NCI-H510A (cell line): ENCODE data around the gene NSMF.
"Not testable (repeated sequence)": the region's sequence is repeated elsewhere in the genome, so short reads cannot be mapped to it uniquely, and the experiment has no call there.

Experiments used
- DNase-seq: peaks from one replicate; lab custom pipeline; 2025; lab: John Stamatoyannopoulos, UW

The NSMF gene

GRCh38 chr9:137457406-137458193, 1.5 kb downstream of the NSMF start:
- DNase-seq: no peak

DNA sequence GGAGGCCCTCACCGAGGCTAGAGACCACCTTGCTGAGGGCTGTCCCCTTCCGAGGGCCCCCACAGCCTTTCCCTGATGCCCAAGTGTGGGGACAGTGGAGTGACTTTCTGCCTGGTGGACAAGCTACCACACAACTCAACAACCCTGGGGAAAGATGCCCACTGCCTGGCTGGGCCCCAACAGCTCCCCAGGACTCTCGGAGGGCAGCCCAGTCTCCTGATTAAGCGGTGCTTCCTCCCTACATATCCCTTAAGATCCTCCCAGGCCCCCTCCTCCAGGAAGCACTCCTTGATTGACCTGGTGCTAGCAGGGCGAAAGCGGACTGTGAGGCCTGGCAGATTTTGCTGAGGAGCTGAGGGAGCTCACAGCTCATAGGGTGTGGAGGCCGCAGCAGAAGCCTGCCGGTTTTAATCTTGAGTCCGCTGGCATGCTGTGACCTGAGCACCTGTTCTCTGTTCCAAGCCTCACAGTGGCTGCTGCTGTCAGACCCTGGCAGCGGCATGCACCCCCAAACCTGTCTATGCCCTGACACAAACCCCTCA, 2.2 kb downstream of the NSMF start:
- no peak for DNase-seq

GRCh38 chr9:137456061-137456863, 2.9 kb downstream of the NSMF start:
- DNase-seq: no peak

- DNase-seq: no peak
Observed at GRCh38 chr9:137455359-137455991, 3.7 kb downstream of the NSMF start.

DNA sequence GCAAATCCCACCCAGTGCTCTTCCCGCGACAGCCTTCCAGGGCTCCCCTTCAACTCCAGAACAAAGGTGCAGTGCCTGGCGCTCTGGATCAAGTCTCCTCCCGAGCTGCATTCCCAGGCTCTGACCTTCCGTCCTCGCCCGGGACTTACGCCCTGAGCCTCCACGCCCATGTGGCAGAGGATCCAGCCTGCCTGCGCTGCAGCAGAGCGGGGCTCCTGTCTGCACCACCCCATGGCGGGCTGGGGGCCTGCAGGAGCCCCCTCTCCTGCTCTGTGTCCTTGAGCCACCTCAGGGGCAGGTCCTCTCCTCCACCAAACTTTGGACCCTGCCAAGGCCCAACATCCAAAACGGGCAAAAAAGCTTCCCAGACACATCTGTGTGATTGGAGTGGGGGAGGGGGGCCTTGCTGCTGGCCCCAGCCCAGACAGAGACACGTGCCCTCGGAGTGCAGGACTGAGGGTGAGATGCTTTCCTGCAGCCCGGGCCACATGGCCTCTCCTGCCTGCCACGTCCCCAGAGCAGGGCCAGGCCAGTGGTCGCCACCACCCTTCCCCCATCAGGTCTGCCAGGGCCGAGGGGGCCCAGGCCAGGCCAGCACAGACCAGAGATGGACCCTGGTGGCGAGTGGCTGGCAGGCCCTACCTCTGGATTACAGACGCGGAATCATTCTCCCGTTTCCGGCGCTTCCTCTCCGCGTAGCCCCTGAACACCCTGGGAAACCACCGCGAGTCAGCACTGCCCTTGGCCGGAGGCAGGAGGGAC, 4.4 kb downstream of the NSMF start:
- no peak for DNase-seq

- DNase-seq: no peak
Observed at GRCh38 chr9:137454145-137454596, 5.0 kb downstream of the NSMF start.

GRCh38 chr9:137453643-137454081, 5.5 kb downstream of the NSMF start:
- no peak for DNase-seq

GRCh38 chr9:137452761-137453642, 6.1 kb downstream of the NSMF start:
- DNase-seq: no peak

- DNase-seq: no peak
Observed at GRCh38 chr9:137452006-137452760, 7.0 kb downstream of the NSMF start.

GRCh38 chr9:137451264-137452005, 7.7 kb downstream of the NSMF start:
- not testable (repeated sequence) for DNase-seq

GRCh38 chr9:137450539-137451222, 8.5 kb downstream of the NSMF start:
- DNase-seq: not testable (repeated sequence)

GRCh38 chr9:137449931-137450538, 9.1 kb downstream of the NSMF start:
- DNase-seq: no peak

DNA sequence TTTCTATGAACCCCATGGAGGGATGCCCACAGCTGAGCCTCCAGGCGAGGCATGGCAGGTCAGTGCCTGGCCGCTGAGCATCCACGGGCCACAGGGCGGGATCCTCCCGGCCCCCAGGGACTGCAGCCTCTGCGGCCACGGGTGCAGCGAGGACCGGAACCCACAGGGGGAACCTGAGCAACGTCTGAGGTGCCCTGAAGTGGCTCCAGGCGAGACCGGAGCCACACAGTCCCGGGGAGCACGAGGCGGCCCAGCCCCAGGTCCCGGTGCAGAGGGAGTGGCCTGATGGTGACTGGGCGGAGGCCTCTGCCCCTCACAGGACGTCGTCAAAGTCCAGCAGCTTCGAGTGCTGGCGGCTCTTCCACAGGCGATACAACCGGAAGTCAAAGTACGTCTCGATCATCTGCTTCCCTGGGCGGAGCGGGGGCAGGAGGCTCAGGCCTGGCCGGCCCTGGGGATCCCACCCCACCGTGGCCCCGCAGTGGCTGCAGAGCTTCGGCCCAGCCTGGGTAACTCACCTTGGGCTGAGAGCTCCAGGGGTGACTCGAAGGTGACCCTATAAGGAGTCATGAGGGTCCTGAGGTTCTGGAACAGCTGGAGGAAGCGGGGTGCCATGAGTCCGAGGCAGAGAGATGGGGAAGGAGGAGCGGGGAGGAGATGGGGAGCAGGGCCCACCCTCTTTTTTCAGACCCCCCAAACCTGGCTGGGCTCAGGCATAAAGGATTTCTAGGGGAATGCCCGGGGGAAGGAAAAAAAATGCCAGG, 9.9 kb downstream of the NSMF start:
- no peak for DNase-seq

- no peak for DNase-seq
Observed at GRCh38 chr9:137448602-137448962, 10.6 kb downstream of the NSMF start.

DNA sequence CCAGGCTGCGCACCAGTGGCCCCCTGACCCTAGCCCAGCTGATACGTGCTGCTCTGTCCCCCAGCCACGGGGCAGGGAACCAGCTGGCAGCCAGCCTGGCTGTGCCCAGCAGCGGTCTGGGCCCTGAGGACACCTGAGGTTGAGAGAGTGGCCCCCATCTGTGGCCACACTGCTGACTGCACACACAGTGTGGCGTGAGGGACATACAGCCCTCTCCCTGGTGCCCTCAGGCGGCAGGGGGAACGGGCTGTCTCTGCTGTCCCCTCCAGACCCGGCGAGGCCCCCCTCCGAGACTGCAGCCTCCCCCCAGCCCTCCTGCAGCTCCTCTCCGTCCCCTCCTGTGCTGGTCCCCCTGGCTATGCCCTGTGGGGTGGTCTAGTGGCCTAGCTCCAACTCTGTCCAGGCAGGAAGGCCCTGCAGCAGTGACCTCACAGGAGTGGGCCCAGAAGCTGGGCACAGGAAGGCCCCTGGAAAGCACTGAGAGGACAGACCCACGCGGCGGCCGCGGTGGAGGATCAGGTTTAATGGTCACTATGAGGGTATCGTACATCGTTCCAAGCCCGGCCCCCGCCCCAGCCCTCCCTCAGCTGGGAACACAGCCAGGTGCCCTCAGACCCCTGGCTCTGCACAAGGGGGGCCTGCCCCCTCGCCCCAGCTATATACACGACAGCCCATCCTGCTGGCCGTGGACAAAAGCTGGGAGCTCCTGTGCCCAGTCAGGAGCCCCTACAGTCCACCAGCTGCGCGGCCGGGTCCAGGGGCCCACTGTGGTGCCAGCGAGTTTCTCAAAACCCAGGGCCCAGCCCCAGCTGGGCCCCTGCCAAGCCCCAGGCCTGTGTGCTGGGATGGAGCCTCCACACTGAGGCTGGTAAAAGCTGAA, 11.2 kb downstream of the NSMF start:
- no peak for DNase-seq

DNA sequence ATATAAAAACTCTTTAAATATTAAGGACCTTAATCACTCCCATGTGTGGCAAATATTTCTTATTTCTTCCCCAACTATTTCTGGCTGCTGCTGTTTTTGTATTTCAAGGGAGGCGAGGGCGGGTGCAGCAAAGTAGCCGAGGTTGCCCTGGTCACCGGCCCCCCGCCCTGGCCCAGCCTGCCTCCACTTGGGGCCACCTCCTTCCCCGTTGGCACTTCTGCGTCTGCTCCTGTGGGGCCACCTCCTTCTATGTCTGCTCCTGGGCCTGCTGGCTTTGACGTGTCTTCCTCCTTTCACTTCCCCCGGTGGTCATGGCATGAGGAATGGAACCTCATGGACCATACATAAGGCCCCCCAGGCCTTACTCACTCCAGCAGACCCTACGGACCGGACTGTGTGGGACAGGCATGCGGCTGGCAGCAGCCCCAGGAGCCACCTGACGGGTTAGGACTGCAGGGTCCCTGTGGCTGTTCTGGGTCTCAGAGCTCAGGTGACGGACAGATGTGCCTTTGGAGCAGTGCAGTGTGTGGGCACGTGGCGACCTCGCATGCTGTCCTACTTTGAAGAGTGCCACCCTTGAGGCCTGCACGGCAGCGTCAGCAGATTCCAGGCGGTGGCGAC, 12.2 kb downstream of the NSMF start:
- DNase-seq: no peak
